ENCODE data around the gene CCDC142. TPM values are rescaled to one million over a fixed set of nuclear protein-coding genes. Genes with fewer than 3 reads are reported as not detected.

The CCDC142 gene
- total RNA-seq, 2 donors from 2014 or later: 31.8 to 46.5 TPM

DNA sequence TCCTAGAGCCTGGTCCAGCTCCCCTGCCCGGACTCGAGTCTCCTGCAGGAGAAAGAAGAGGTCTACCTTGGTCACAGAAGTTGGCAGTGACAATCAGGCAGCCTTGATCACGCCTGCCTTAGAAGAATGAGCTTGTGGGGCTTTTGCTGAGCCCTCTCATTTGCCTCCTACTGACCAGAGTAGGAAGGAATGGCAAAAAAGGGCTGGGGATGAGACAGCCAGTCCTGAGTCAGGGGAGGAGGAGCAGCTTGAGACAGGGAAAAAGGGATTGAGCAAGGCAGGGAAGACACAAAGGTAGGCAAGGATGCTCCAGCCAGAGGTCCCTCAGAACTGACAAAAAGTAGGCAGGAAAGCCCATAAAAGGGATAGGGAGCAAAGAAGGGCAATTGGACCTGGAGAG is 55.2 kb downstream of the CCDC142 start:
- no peak overlapping the region for H3K27ac Mint-ChIP-seq
- H3K4me3 Mint-ChIP-seq: no peak overlapping the region
- no peaks in the 10 kb centered on the region for H3K27me3 Mint-ChIP-seq
- no peaks in the 10 kb centered on the region for H3K9me3 Mint-ChIP-seq
- no peaks in the 10 kb centered on the region for H3K36me3 Mint-ChIP-seq
- peaks cover 5 to 6% of the 10 kb centered on the region in 2 donors for H3K4me1 Mint-ChIP-seq (ENCODE audit: low read depth in 2 of 2)
- ATAC-seq: no peak
- no peak for DNase-seq (ENCODE audit: low spot score)

DNA sequence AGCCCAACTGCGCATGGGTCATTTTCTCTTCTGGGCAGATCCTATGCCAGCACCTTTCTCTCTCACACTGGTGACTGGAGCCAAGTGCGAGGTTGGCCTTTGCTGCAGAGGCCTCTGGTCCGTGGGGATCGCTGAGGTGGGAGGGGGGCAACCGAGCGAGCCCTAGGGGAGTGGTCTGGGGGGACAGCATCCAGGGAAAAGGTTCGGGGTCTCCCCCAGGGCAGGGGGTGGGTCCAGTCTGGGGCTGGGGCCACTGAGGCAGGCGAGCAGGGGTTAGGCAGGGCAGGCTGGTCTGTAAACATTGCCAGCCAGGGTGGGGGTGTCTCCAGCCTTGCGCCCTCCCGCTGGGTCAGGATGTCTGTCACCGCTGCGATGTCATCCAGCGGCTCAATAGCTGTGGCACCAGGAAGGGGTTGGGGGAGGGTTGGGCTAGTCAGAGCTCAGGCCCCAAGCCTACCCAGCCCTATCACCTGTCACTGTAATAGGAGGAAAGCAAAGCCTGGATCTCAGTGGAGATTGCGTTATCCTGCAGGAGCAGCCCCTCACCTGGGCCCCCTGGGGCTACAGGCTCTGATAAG is 56.5 kb downstream of the CCDC142 start:
- no peaks in the 10 kb centered on the region for H3K27me3 Mint-ChIP-seq
- peaks cover 13% of the 10 kb centered on the region in 2 donors for H3K4me1 Mint-ChIP-seq (ENCODE audit: low read depth in 2 of 2)
- H3K9me3 Mint-ChIP-seq: no peaks in the 10 kb centered on the region
- DNase-seq (ENCODE audit: low spot score): no peak
- H3K27ac Mint-ChIP-seq: no peak overlapping the region
- H3K36me3 Mint-ChIP-seq: no peaks in the 10 kb centered on the region
- no peak for ATAC-seq
- H3K4me3 Mint-ChIP-seq: no peak overlapping the region

DNA sequence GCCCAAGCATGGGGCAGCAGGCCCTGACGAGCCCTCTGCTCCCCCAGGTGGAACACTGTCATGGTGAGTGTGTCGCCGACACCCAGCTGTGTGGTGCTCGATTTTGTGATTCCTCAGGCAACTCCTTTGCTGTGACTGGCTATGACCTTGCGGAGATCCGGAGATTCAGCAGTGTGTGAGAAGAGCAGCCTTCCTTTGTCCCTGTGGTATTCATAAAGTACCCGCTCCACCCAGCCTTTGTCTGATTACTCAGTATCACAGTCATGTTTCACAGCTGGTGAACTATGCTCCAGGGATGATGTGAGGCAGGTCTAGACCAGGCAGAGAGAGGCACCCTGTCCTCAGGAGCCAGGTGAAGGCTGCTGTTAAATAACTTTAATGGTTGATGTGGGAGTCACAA is 57.3 kb downstream of the CCDC142 start:
- Mint-ChIP-seq H3K36me3 (no peaks in the 10 kb centered on the region), H3K4me1 (ENCODE audit: low read depth in 2 of 2) (peaks cover 17 to 19% of the 10 kb centered on the region in 2 donors), H3K27ac (no peak overlapping the region), H3K27me3 (no peaks in the 10 kb centered on the region), H3K4me3 (no peak overlapping the region), H3K9me3 (no peaks in the 10 kb centered on the region)
- no peak for ATAC-seq
- no peak for DNase-seq (ENCODE audit: low spot score)

DNA sequence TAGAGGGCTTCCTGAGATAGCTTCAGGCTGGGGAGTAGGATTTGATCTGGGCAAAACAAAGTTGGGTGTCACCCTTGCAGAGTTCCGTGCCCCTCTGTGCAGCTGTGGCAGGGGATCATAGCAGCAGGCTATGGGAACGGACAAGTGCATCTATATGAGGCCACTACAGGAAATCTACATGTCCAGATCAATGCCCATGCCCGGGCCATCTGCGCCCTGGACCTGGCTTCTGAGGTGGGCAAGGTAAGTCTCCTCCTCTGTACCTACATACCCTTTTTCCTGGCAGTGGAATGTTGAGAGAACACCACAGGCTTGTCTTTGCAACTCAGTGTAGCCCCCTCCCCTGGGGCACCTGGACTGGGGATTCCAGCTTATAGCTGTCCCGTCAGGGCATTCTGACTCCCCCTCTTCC is 57.8 kb downstream of the CCDC142 start:
- Mint-ChIP-seq H3K4me1 (ENCODE audit: low read depth in 2 of 2) (peaks cover 21 to 24% of the 10 kb centered on the region in 2 donors), H3K27me3 (no peaks in the 10 kb centered on the region), H3K9me3 (no peaks in the 10 kb centered on the region), H3K4me3 (no peak overlapping the region), H3K36me3 (no peaks in the 10 kb centered on the region), H3K27ac (no peak overlapping the region)
- no peak for ATAC-seq
- no peak for DNase-seq (ENCODE audit: low spot score)

DNA sequence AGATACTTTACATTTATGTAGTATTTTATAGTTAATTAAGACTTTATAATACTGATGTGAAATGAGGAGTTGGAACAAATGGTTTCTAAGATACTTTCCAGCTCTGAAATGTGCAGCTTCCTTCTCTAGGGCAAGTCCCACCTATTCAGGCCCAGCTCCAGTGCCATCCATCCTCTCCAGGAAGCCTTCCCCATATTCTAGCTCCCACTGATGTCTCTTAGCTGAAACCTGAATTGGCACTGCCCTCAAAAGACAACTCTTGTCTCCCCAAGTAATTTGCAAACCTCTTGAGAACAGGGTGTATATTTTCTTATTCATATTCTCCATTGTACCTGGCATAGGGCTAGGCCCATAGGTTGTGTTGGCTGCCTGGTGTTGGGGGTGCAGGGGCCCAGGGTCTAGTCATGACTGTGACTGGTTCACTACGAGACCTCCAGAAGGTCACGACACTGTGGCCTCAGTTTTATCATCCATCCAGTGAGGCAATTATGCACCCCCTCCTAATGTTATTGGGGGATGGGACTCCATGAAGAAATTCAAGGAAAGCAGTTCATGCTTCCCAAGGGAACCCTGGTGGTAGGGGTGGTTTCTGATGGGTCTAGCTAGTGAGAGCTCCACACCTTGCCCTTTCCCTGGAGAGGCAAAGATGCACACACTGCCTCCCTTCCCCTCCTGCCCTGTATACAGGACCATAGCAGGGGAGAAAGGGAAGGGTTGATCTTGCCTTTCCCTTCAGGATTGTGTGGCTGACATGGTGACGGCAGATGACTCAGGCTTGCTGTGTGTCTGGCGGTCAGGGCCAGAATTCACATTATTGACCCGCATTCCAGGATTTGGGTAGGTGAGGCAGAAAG is 58.4 kb downstream of the CCDC142 start:
- Mint-ChIP-seq H3K9me3 (no peaks in the 10 kb centered on the region), H3K27me3 (no peaks in the 10 kb centered on the region), H3K4me3 (no peak overlapping the region), H3K4me1 (ENCODE audit: low read depth in 2 of 2) (peaks cover 21 to 24% of the 10 kb centered on the region in 2 donors), H3K27ac (no peak overlapping the region), H3K36me3 (no peaks in the 10 kb centered on the region)
- DNase-seq (ENCODE audit: low spot score) (no peak), ATAC-seq (no peak)

Other genes with a start within 250 kb of the CCDC142 start
- 1 to 10 TPM; 1.2 to 3.2 TPM for gene SLC4A5, start 139.6 kb downstream of the CCDC142 start, total RNA-seq
- gene DCTN1, start 102.7 kb downstream of the CCDC142 start, total RNA-seq: 100 to 1,000 TPM in 1 of 2 donors, 10 to 100 TPM in 1; 97.8 to 106 TPM
- 1 to 10 TPM; 1.7 to 2.2 TPM for gene C2orf81, start 61.4 kb downstream of the CCDC142 start, total RNA-seq
- 10 to 100 TPM; 41.8 to 44.9 TPM for gene WDR54, start 61.3 kb downstream of the CCDC142 start, total RNA-seq
- 10 to 100 TPM in 1 of 2 donors, 1 to 10 TPM in 1; 4.6 to 11.6 TPM for gene RTKN, start 41.1 kb downstream of the CCDC142 start, total RNA-seq
- gene INO80B, start 27.9 kb downstream of the CCDC142 start, total RNA-seq: 10 to 100 TPM; 42.3 to 45.6 TPM
- 10 to 100 TPM; 28.6 to 48.0 TPM for gene WBP1, start 24.6 kb downstream of the CCDC142 start, total RNA-seq
- 100 to 1,000 TPM in 1 of 2 donors, 10 to 100 TPM in 1; 97.9 to 111 TPM for gene MOGS, start 17.6 kb downstream of the CCDC142 start, total RNA-seq
- 100 to 1,000 TPM in 1 of 2 donors, 10 to 100 TPM in 1; 94.5 to 111 TPM for gene MRPL53, start 10.3 kb downstream of the CCDC142 start, total RNA-seq
- 10 to 100 TPM; 42.8 to 49.0 TPM for gene TTC31, start 83 bp upstream of the CCDC142 start, total RNA-seq
- 1 to 10 TPM; 1.3 to 1.5 TPM for gene LBX2, start 16.6 kb upstream of the CCDC142 start, total RNA-seq
- 10 to 100 TPM; 31.3 to 41.3 TPM for gene PCGF1, start 24.7 kb upstream of the CCDC142 start, total RNA-seq
- under 1 TPM; 0.12 to 0.95 TPM for gene TLX2, start 31.5 kb upstream of the CCDC142 start, total RNA-seq
- gene DQX1, start 43.2 kb upstream of the CCDC142 start, total RNA-seq: 1 to 10 TPM in 1 of 2 donors, under 1 TPM in 1; 0.55 to 1.0 TPM
- 100 to 1,000 TPM; 190 to 233 TPM for gene AUP1, start 46.7 kb upstream of the CCDC142 start, total RNA-seq
- 100 to 1,000 TPM in 1 of 2 donors, 10 to 100 TPM in 1; 93.1 to 100 TPM for gene HTRA2, start 46.9 kb upstream of the CCDC142 start, total RNA-seq
- gene LOXL3, start 70.9 kb upstream of the CCDC142 start, total RNA-seq: 1 to 10 TPM; 1.2 to 2.7 TPM
- gene DOK1, start 71.7 kb upstream of the CCDC142 start, total RNA-seq: 10 to 100 TPM; 27.4 to 34.4 TPM
- not detected for gene M1AP, start 165.3 kb upstream of the CCDC142 start, total RNA-seq
- gene SEMA4F, start 171.2 kb upstream of the CCDC142 start, total RNA-seq: 1 to 10 TPM; 2.0 to 5.3 TPM